PFSK-1 (cell line): Measurements from ENCODE around the gene RNF6.

Source experiments
- FOXP2 ChIP-seq: optimal IDR thresholded peaks from 2 replicates; pipeline ENCODE3; 2011; ENCODE audit warnings: borderline replicate concordance, control low read depth, inconsistent platforms; ENCODE audit not compliant: insufficient read depth; ENCODE audit errors: extremely low read length, extremely low read depth
- POLR2AphosphoS5 ChIP-seq: IDR thresholded peaks from 2 replicates; pipeline ENCODE4 v1.6.1; 2012; ENCODE audit warnings: low read depth, mild to moderate bottlenecking, control low read depth, low read length, moderate library complexity
- REST ChIP-seq, 2 experiments: IDR thresholded peaks; 2 replicates each; pipeline versions ENCODE4 v1.6.1 to v1.8.0; 2011 to 2012; ENCODE audit warnings: low read depth in 2 of 2, low read length in 2 of 2, control low read depth in 1 of 2, inconsistent platforms in 1 of 2, mild to moderate bottlenecking in 1 of 2, moderate library complexity in 1 of 2; ENCODE audit not compliant: insufficient read depth in 1 of 2
- SIN3A ChIP-seq: IDR thresholded peaks from 2 replicates; pipeline ENCODE4 v1.6.1; 2012; ENCODE audit warnings: mild to moderate bottlenecking, low read length, moderate library complexity, borderline replicate concordance; ENCODE audit not compliant: insufficient read depth
- TAF1 ChIP-seq: IDR thresholded peaks from 2 replicates; pipeline ENCODE4 v1.6.1; 2012; ENCODE audit warnings: low read length, control low read depth, borderline replicate concordance; ENCODE audit not compliant: insufficient read depth

The RNF6 gene

GRCh38 chr13:26259634-26260033 lies 37.5 kb upstream of the RNF6 start:
- TF ChIP-seq SIN3A = no peak
- no peak for TF ChIP-seq FOXP2
- TF ChIP-seq POLR2AphosphoS5 = no peak
- no peak for TF ChIP-seq TAF1

GRCh38 chr13:26257049-26257448 lies 34.9 kb upstream of the RNF6 start:
- TF ChIP-seq FOXP2 (no peak), SIN3A (no peak), REST (IDR thresholded peaks at IDR 0.05; ENCODE audit: insufficient read depth in 1 of 2, low read depth in 2 of 2, low read length in 2 of 2) (no peak), TAF1 (no peak), POLR2AphosphoS5 (no peak)

GRCh38 chr13:26255691-26256277 lies 33.7 kb upstream of the RNF6 start:
- TF ChIP-seq TAF1 = no peak
- TF ChIP-seq REST (IDR thresholded peaks at IDR 0.05; ENCODE audit: insufficient read depth in 1 of 2, low read depth in 2 of 2, low read length in 2 of 2) = no peak
- TF ChIP-seq SIN3A = no peak
- TF ChIP-seq FOXP2 = no peak
- TF ChIP-seq POLR2AphosphoS5 = no peak

GRCh38 chr13:26255115-26255514 lies 33.0 kb upstream of the RNF6 start:
- TF ChIP-seq REST (IDR thresholded peaks at IDR 0.05; ENCODE audit: insufficient read depth in 1 of 2, low read depth in 2 of 2, low read length in 2 of 2) (no peak), FOXP2 (no peak)

- TF ChIP-seq SIN3A (no peak), POLR2AphosphoS5 (no peak), TAF1 (no peak), FOXP2 (no peak), REST (IDR thresholded peaks at IDR 0.05; ENCODE audit: insufficient read depth in 1 of 2, low read depth in 2 of 2, low read length in 2 of 2) (no peak)
Measured at GRCh38 chr13:26254583-26255111, 32.5 kb upstream of the RNF6 start.
